Suprapubic skin (tissue), 4 donors: Measurements from ENCODE around the gene CHODL.

ENCODE experiments used
- EP300 ChIP-seq: sonication (generic); formaldehyde crosslinking; IDR thresholded peaks from one replicate; pipeline ENCODE4 v1.6.1; 2017; ENCODE audit warnings: antibody characterized with exemption
- POLR2A ChIP-seq, 2 donors: fragments of 450-650 bp; IDR thresholded peaks; one replicate each; pipeline ENCODE4 v1.6.1; 2017; ENCODE audit warnings: antibody characterized with exemption in 2 of 2, mild to moderate bottlenecking in 2 of 2, moderate library complexity in 2 of 2
- POLR2AphosphoS5 ChIP-seq, 3 donors: sonication (generic); formaldehyde crosslinking; IDR thresholded peaks; one replicate each; pipeline ENCODE4 v1.6.1; 2017; ENCODE audit warnings: antibody characterized with exemption in 3 of 3
- TF ChIP-seq, protein P1 (sequence below), 2 donors: fragments of 200-600 bp in 1 of 2; fragments of 450-650 bp in 1 of 2; sonication (generic) in 1 of 2; IDR thresholded peaks; one replicate each; pipeline ENCODE4 v1.5.1; 2016 to 2019; ENCODE audit warnings: antibody characterized with exemption in 2 of 2, mild to moderate bottlenecking in 1 of 2, moderate library complexity in 1 of 2

GRCh38 chr21:18245464-18245967 lies 883 bp downstream of the CHODL start:
- TF ChIP-seq EP300 (no peak), POLR2A (IDR thresholded peaks at IDR 0.05) (no peak), POLR2AphosphoS5 (IDR thresholded peaks at IDR 0.05) (no peak)
- TF ChIP-seq, protein P1, sequence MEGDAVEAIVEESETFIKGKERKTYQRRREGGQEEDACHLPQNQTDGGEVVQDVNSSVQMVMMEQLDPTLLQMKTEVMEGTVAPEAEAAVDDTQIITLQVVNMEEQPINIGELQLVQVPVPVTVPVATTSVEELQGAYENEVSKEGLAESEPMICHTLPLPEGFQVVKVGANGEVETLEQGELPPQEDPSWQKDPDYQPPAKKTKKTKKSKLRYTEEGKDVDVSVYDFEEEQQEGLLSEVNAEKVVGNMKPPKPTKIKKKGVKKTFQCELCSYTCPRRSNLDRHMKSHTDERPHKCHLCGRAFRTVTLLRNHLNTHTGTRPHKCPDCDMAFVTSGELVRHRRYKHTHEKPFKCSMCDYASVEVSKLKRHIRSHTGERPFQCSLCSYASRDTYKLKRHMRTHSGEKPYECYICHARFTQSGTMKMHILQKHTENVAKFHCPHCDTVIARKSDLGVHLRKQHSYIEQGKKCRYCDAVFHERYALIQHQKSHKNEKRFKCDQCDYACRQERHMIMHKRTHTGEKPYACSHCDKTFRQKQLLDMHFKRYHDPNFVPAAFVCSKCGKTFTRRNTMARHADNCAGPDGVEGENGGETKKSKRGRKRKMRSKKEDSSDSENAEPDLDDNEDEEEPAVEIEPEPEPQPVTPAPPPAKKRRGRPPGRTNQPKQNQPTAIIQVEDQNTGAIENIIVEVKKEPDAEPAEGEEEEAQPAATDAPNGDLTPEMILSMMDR (IDR thresholded peaks at IDR 0.05), result no peak
